Measurements from ENCODE around the gene KLHL25.

DNA sequence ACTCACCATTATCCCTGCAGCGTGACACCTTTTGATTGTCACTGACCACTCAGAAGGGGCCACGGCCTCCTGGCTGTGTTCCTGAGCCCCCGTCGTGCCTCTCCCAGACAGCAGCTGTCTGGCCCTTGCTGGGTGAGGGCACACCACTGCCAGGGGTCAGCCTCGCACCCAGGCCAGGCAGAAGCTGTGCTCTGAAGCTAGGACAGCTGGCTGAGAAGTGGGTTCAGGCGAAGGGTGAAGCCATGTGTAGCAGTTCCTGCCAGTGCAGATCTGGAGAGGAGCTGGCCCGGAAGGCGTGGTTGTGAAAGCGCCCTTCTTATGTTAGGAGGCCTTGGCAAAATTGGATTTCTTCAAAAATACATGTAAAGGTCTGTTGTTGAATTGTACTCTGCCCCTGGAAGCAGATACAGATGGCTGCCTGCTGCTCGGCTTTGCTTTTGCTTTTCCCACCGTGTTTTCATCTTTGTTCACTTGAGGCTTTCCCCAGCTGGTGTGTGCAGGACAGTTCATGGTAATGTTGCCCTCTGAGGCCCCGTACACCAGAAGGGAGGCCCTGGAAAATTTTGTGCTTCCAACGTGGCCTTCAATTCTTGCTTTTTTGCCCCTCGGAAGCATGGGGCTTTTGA is 49.1 kb downstream of the KLHL25 start:
- no peak for TF ChIP-seq SUZ12 (IDR thresholded peaks at IDR 0.05; ENCODE audit: extremely low read depth, insufficient read depth, insufficient read length)
- TF ChIP-seq YY1 (IDR thresholded peaks at IDR 0.05; ENCODE audit: insufficient read depth, insufficient read length) = no peak
